ENCODE data around the gene IQGAP1.
"Not testable (repeated sequence)": the region's sequence is repeated elsewhere in the genome, so short reads cannot be mapped to it uniquely, and the experiment has no call there.

Gene IQGAP1

GRCh38 chr15:90387534-90388461 is at the start of gene IQGAP1:
Gene IQGAP1, plus strand, starts transcription at chr15:90388242. Its CDS starts 100 bp downstream, at chr15:90388342.
- no peak for TF ChIP-seq CTCF (conservative IDR thresholded peaks at IDR 0.05)
- TF ChIP-seq ZFX (IDR thresholded peaks at IDR 0.05), result no peak
- H3K27ac ChIP-seq, result peak within 1 kb of the TSS; percentile 82

GRCh38 chr15:90338532-90338931 is 49.5 kb upstream of the IQGAP1 start:
- TF ChIP-seq CTCF (conservative IDR thresholded peaks at IDR 0.05), result no peak
- no peak for TF ChIP-seq ZFX (IDR thresholded peaks at IDR 0.05)
- H3K27ac ChIP-seq, result no peak overlapping the region

GRCh38 chr15:90340345-90340744 is 47.7 kb upstream of the IQGAP1 start:
- H3K27ac ChIP-seq, result no peak overlapping the region
- no peak for TF ChIP-seq ZFX (IDR thresholded peaks at IDR 0.05)
- no peak; the same call in 1 of the 2 replicates for TF ChIP-seq CTCF (conservative IDR thresholded peaks at IDR 0.05)

- no peak for TF ChIP-seq ZFX (IDR thresholded peaks at IDR 0.05)
- TF ChIP-seq CTCF (conservative IDR thresholded peaks at IDR 0.05), result no peak
- no peak overlapping the region for H3K27ac ChIP-seq
Observed at GRCh38 chr15:90343302-90343790, 44.7 kb upstream of the IQGAP1 start.

- TF ChIP-seq ZFX (IDR thresholded peaks at IDR 0.05), result no peak
- no peak for TF ChIP-seq CTCF (conservative IDR thresholded peaks at IDR 0.05)
Observed at GRCh38 chr15:90344662-90345061, 43.4 kb upstream of the IQGAP1 start.

GRCh38 chr15:90345857-90346256 is 42.2 kb upstream of the IQGAP1 start:
- no peak for TF ChIP-seq CTCF (conservative IDR thresholded peaks at IDR 0.05)
- TF ChIP-seq ZFX (IDR thresholded peaks at IDR 0.05), result no peak
- H3K27ac ChIP-seq, result no peak overlapping the region

More at GRCh38 chr15:90344662-90345061, 43.4 kb upstream of the IQGAP1 start:
- H3K27ac ChIP-seq, result no peak overlapping the region

GRCh38 chr15:90347431-90348065 is 40.5 kb upstream of the IQGAP1 start:
- not testable (repeated sequence) for H3K27ac ChIP-seq

All from C4-2B (cell line).